Prostate gland (tissue), 2 donors: ENCODE results near the gene ADD1.

ENCODE experiments used
- CTCF ChIP-seq, 4 experiments: fragments of 200-600 bp in 2 of 4; fragments of 450-650 bp in 2 of 4; sonication (generic) in 2 of 4; IDR thresholded peaks; 1 replicate in 3 of 4; 2 replicates in 1 of 4; pipeline ENCODE4 v1.5.1; 2016 to 2019; ENCODE audit warnings: antibody characterized with exemption in 4 of 4, mild to moderate bottlenecking in 2 of 4, moderate library complexity in 2 of 4
- POLR2AphosphoS5 ChIP-seq: sonication (generic); formaldehyde crosslinking; IDR thresholded peaks from one replicate; pipeline ENCODE4 v1.6.1; 2017; ENCODE audit warnings: antibody characterized with exemption

GRCh38 chr4:2825740-2826139 is 17.9 kb upstream of the ADD1 start:
- TF ChIP-seq CTCF (IDR thresholded peaks at IDR 0.05) (no peak), POLR2AphosphoS5 (no peak)
